NCI-H1694 (cell line): Measurements from ENCODE around the gene STK39.

Experiments used
- DNase-seq: peaks from one replicate; lab custom pipeline; 2025; lab: John Stamatoyannopoulos, UW

STK39 gene

GRCh38 chr2:168003876-168004275 lies 243.5 kb downstream of the STK39 start:
- no peak for DNase-seq

DNA sequence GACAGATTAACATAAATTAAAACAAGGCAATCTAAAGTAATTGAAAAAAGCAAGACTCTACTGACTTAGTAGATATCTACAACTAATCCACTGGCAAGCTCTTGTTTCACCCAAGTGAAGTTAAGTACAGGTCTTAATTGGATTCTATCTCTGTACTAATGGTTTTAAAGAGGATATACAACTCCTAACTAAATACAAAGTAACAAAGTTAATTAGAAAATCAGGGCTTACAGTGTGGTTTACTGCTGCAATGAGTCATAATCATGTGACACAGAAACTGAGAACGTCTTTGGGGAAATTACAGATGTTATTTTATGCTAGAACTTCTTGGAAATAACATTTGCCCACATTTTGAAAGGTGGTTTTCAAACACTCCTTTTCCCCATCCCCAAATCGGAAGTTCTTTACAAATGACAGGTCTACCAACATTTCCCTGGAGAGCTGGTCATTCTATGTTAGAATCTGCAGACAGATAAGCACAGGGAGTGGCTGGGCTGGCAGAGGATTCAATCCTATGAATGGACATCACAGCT lies 245.3 kb downstream of the STK39 start:
- no peak for DNase-seq

GRCh38 chr2:167992278-167992677 lies 255.1 kb downstream of the STK39 start:
- DNase-seq: no peak

- no peak for DNase-seq
These were observed 257.3 kb downstream of the STK39 start for GRCh38 chr2:167990062-167990461.

GRCh38 chr2:167988296-167988695 lies 259.1 kb downstream of the STK39 start:
- no peak for DNase-seq

DNA sequence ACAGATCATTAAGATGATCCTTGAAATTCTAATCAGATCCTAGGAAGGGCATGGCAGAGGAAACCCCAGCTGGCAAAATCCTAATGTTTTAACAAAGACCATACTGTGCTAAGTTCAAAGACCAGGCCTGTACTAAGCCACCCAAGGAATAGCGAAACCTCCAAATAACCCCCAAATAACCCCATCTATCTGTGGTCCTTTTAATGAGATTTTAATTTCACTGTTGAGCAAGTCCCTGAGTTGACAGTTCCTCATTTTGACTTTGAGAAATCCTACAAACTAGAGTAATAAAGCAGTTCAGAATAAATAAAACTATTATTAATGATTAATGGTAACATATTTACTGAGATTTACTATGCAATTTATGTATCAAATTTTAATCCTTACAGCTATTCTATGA lies 259.8 kb downstream of the STK39 start:
- DNase-seq: no peak

GRCh38 chr2:167987026-167987425 lies 260.4 kb downstream of the STK39 start:
- no peak for DNase-seq

DNA sequence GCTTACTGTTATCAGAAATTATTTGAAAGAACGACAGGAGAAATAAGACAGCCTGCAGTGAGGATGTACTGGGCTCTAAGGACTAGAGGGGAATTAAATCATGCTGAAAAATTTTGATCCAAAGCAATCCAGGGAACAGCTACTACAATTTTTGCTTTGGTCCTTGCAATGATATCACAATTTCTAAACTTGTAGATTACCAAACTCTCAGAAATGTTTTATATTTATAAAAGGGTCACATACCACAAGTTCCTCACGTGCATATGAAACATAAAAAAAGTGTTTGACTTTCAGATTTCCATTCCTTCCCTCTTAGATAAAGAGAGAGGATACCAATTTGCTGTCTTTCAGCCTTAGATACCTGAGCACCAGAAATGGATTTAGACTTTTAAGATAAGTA lies 261.2 kb downstream of the STK39 start:
- DNase-seq: no peak

DNA sequence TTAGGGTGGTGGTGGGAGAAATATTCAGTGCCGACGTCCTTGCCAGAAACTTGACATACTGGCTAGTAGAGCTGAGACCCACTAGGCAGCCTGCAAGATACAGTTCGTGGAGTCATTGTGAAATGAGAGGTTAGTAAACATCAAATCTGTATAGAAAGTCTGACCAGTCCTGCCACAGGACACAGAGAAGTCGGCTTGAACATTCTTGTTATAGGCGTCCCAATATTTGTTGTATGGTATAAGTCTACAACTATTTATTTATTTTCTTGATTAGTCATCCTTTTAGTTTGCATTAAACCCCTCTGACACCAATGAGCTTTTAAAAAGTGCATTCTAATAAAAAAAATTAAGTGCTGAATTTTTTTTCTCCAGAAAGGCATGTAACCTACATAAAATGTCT lies 265.4 kb downstream of the STK39 start:
- no peak for DNase-seq

GRCh38 chr2:167980439-167980838 lies 267.0 kb downstream of the STK39 start:
- no peak for DNase-seq

- no peak for DNase-seq
These were observed 274.6 kb downstream of the STK39 start for GRCh38 chr2:167972746-167973145.

DNA sequence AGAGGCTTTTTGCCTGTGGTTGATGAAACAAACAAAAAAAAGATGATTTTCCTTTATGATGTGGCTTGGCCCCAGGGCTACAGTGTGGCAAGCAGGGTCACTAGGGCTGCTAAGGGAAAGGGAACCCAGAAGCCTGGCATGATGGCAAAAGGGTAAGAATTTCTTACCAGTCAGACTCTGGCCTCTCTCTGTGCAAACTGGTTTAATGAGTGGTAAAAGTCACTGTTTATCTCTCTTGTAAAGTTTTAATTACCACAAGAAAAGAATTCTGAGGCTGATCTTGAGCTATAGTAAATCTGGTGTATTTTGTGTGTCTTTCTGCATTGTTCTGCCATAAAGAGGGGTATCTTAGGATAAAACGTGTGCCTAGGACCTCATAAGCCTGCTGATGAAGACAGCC lies 275.4 kb downstream of the STK39 start:
- DNase-seq: no peak

DNA sequence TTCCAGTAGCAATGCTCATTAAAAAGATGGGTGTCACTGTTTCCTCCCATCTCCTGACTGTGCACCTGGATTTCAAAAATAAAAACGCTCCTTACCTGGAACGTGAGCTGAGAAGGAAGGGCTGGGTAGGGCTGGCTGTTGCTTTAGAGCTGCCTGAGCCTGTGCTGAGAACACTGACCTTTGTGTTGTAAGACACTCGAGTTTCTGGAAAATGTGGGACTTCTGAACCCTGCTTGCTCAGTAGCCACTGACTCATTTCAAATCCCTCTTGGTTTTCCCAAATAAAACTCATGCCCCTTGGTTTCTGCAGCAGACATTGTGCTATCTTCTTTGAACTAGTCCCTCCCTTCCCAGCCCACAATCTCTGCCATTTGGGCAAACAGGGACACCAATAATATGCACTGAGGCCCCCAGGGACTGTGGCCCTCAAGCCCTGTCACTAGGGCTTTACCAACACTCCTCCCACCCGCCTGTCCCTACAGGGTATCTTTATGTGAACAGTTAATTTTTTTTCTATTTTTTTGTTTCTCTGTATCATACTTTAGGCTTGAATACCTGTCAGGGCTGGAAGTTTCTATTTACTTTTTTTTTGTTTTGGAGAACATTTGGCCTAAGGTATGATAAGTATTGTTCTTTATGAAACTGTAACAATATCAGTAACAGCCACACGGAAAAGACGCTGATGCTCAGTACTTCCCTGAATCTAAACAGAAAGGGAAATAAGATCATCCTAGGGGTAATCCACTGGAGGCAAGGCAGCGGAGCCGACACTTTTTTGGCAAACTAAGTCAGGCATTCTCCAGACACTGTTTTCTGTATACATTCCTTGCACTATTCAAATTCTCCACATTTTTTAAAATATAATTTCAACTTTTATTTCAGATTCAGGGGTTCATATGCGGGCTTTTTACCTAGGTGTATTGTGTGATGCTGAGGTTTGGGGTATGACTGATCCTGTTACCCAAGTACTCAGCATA lies 280.2 kb downstream of the STK39 start:
- no peak for DNase-seq

DNA sequence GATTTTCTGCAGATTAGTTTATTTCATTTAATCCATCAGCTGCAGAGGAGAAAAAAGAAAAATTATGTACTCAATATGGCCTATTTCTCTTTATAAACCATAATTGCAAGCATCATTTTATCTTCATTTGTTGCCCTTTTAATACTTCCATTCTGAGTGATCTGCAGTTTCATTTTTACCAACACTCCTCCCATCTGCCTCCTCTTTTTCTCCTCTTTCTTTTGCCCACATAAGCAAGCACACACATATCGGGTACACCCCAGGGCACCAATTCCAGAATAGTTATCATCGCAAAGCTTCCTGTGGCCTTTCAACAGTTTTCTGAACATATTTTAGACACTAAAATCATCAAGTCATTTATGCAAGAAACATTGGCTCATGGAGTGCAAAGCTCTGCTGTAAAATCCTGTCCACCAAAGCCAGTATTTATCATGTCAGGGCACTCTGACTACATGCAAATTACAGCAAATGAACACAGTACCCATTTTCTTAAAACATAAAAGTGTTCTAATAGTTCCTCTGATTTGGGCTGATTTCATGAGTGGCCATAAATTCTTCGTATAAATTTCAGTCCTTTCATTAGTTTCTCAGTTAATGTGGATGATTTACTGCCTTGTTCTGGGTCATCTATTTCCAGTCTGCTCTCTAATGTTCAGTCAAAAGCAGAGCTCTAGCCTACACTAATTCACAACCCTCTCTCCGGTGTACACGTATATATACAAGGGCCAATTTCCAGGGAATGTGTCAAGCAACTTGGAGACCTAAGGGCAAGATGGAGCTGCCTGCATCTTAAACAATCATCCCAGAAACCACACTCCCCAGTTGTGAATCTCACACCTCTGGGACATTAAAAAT lies 281.3 kb downstream of the STK39 start:
- DNase-seq: no peak

GRCh38 chr2:167964650-167965413 lies 282.6 kb downstream of the STK39 start:
- DNase-seq: no peak

GRCh38 chr2:167963899-167964649 lies 283.3 kb downstream of the STK39 start:
- no peak for DNase-seq

DNA sequence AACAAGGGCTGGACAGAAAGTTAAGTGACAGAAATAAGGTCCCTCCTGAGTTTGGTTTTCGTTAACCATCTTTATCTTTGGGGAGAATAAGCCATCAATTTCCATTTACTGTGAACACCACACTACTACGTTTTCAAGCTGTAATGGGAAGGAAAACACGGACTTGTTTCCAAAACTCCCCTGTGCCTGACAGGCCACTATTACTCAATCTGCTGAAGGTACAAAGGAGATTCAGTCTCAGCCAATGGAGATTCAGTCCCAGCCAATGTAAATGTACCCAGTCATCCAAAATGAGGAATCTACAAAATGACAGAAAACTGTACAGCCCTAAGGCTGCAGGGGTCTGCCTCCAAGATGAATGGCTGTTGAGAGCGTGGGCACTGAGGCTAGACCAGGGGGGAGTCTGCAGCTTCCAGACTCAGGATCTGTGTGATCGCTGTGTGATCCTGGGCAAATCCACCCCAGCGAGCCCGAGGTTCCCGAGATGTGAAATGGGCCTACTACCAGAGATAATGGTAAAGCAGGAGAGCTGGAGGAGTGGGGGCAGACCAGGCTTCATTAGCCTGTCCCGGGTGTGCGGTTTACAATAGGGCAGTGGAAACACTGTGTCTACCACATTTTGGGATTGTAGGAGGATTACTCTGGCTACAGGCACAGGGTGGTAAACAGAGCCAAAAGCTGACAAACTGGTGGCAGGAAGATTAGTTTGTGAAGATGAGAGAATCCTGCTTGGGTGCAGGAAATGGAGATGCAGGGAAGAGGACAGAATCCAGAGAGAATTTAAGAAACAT lies 284.8 kb downstream of the STK39 start:
- no peak for DNase-seq

DNA sequence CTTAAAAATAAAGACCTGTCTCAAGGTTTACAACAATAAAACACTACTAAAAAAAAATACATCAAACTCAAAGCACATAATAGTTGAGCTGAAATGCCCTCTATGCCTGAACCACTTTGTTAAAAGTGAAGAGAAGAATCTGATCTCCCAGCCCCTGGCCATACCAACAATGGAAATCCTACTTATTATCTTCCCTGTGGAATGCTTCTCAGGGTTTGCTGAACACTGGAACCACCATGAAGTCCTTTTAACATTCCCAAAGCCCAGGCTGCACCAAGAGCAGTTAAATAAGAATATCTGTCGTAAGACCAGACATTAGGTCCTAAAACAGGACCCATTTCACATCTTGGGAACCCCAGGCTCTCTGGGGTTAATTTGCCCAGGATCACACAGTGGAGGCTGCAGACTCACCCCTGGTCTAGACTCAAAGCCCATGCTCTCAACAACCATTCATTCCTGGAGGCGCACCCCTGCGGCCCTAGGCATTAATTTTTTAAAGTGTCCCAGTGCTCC lies 285.8 kb downstream of the STK39 start:
- DNase-seq: no peak

DNA sequence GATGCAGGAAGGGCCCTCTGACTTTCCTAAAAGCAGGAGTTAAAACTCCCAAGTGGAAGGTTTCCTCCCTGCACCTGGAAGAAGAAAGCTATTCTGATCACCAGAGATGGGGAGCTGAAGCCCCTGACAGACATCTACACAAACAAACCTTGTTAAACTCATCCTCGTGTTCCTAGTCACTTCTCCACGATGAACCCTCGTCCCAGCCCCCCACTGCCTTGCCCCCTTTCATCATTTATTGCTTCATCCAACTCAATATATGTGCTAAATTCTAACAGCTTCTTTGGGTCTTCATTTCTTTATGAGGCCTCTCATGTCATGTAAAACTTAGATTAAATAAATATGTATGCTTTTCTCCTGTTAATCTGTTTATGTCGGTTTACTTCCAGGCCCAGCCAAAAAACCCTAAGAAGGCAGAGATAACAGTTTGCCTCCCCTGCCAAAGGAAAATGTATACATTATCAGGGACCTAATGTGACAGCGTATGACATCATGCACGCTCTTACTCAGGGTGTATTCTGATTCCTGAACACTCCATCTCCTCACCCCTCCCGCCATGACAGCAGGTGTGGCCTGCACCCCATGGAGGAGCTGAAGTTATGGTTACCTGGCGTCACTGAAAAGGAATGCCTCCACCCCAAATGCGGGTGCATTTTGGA lies 287.2 kb downstream of the STK39 start:
- DNase-seq: no peak

DNA sequence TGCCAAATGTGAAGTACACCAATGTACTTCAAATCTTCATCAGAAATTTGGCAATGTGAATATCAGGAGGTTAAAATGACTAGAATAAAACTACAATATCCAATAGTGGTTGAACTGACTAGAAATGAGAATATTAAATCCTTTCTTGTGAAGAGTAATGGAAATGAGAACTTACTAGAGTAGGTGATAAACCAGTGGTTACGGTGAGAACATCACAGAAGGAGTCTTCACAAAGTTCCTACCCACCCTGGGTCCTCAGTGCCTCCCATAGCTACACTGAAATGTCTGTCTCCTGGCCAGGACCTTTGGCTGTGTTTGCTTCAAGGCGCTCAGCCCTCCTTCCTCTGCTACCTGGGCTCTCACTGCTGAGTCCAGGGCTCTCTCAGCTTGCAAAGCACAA lies 289.7 kb downstream of the STK39 start:
- DNase-seq: no peak
